Forelimb muscle (tissue), 1 donor: ENCODE results near the gene SLC25A12. TPM values are rescaled to one million over a fixed set of nuclear protein-coding genes. Genes with fewer than 3 reads are reported as not detected.
"Not testable (repeated sequence)": the region's sequence is repeated elsewhere in the genome, so short reads cannot be mapped to it uniquely, and the experiment has no call there.

Experiments used
- DNase-seq: peaks from one replicate; pipeline ENCODE4 v3.0.0-alpha.2; 2013; ENCODE audit warnings: low read depth
- polyA plus RNA-seq: library from polyadenylated mRNA; unstranded; fragments of 120-200 nt; gene quantifications from one replicate; pipeline ENCODE4 v1.2.1, GENCODE V29; 2013; ENCODE audit not compliant: insufficient read length

SLC25A12 gene, protein sequence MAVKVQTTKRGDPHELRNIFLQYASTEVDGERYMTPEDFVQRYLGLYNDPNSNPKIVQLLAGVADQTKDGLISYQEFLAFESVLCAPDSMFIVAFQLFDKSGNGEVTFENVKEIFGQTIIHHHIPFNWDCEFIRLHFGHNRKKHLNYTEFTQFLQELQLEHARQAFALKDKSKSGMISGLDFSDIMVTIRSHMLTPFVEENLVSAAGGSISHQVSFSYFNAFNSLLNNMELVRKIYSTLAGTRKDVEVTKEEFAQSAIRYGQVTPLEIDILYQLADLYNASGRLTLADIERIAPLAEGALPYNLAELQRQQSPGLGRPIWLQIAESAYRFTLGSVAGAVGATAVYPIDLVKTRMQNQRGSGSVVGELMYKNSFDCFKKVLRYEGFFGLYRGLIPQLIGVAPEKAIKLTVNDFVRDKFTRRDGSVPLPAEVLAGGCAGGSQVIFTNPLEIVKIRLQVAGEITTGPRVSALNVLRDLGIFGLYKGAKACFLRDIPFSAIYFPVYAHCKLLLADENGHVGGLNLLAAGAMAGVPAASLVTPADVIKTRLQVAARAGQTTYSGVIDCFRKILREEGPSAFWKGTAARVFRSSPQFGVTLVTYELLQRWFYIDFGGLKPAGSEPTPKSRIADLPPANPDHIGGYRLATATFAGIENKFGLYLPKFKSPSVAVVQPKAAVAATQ
- 27.7 TPM for polyA plus RNA-seq

DNA sequence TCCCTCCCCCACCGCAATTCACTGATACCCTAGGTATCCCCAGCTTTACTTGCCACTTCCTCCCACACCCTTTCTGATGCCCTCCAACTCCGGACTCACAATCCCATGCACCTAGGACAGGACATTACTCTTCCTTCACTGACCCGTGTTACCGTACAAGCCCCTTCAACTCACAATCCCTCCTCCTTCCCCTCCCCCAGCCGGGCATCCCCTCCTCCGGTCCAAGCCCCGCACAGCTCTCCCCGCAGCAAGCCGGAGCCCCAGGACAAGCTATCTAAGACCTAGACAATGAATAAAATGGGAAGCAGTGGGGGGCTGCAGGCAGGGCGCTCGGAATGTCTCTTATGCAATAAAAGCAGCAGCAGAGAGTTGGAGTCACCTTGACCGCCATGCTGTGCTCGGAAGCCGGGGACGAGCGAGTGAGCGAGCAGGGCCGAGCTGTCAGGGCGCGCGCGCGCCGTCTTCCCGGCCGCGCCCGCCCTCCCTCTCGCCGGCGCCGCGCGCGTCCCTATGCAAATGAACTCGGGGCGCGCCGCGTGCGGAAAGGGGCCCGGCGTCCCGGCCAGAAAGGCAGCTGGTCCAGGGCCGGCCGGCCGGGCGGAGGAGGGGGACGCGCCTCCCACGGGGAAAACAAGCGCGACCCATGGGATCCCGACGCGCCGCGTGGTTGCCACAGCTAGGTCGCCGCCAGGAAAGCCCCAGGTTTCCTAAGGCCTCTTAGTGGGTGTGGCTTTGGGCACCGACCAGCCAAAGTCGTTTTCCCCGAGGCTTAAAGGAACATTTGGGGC lies at the start of gene SLC25A12:
Gene SLC25A12 (minus strand): TSS at position 421 of the 788 bp plus-strand sequence. CDS start 30 bp downstream, at position 391.
- peak; percentile 66 for DNase-seq

GRCh38 chr2:171941316-171941699 lies 47.3 kb upstream of the SLC25A12 start:
- DNase-seq = no peak

DNA sequence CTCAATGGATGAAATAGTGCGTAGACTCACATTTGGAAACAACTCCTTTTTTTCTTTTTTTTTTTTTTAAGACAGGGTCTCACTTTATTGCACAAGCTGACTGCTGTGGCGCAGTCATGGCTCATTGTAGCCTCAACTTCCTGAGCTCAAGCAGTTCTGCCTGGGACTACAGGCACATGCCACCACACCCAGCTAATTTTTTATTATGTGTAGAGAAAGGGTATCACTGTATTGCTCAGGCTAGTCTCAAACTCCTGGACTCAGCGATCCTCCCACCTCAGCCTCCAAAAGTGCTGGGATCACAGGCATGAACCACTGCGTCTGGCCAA lies 45.7 kb upstream of the SLC25A12 start:
- no peak for DNase-seq

DNA sequence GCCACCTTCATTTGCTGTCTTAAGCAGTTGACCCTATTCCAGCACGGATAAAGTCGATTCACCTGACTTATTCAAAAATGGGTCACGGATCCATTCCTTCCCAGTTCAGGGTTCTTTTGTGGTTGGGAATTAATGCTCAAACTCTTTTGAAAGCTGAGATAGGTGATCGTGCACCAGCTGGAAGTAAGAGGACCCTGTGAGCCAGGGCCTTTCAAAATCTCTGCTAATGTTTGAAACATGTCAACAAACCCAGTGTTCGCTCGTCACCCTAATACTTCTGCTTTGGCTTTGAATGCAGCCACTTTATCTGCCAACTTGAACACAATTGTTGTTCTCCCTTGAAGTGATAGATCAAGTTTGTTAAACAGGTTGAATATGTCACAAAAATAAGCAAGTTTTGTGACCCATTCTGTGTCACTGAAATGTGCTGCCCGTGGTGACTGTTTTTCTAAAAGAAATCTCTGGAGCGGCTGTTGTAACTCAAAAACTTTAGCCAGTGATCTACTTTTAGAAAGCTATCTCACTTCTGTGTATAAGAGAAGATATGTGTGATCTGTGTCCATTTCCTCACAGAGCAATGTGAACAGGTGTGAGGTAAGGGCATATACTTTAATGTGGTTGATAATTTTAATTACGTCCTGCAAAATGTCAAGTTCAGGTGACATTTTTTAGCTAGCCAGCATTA lies 45.2 kb upstream of the SLC25A12 start:
- DNase-seq = no peak

GRCh38 chr2:171930385-171930784 lies 36.3 kb upstream of the SLC25A12 start:
- DNase-seq = no peak

DNA sequence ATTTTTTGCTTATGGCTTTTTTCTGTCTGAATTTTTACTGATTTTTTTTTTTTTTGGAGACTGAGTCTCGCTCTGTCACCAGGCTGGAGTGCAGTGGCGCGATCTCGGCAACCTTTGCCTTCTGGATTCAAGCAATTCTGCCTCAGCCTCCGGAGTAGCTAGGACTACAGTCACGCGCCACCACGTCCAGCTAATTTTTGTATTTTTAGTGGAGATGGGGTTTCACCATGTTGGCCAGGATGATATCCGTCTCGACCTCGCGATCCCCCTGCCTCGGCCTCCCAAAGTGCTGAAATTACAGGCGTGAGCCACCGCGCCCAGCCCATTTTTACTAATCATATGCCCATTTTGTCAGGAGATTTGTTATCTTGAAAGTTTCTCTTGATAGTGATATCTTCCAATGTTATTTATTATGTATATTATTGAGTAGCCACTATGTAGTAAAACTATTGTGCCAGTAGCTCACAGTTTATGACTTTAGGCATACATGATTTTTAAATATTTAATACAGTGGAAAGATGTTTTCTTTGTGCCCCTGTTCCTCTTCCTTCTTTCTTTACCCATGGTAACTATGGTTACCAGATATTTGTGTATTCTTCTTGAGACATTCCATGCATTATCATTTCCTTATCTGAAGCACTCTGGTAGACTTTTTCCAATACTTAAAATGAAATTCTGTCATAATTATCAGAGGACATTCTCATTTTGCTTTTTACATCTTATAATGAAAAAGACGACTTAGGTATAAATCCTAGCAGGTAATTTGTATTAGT lies 30.3 kb upstream of the SLC25A12 start:
- no peak for DNase-seq

- no peak for DNase-seq
Measured at GRCh38 chr2:171923206-171923605, 29.2 kb upstream of the SLC25A12 start.

DNA sequence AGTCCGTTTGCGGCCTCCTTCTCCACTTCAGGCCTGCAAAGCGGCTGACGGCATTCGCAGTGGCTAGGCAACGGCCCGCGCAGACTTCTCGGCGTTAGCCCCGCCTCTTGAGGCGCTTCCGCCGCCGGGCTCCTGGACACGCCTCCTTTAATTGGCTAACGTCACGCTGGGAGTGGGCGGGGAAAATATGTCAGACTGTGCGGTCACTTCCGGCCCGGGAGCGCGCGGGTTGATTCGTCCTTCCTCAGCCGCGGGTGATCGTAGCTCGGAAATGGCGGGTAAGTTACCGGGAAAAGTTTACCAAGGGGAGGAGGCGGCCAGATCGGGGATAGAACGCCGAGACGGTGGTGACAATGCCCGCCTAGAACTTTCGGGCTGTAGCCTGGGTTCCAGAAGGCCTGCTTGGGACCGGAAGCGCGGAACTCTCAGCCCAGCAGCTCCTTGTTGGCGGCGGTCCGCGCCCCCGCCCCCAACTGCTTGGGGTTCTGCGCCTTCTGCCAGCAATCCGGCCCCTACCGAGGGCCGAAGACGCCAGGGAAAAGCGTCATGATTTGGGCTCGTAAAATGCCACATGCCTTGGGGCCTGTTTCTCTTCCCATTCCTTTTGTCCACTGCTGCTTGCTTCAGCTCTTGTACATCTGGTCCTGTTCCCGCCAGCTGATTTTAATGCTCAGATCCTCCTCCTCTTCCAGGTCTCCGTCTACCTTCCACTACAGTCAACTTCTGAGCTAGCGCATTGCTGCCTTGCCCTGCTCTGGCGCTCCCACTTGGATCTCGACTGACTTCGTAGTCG lies 28.4 kb upstream of the SLC25A12 start, which contains the start of gene HAT1:
Gene HAT1 (plus strand): TSS at position 232 of the 793 bp plus-strand sequence. CDS start 40 bp downstream, at position 272.
- peak; percentile 95 for DNase-seq

GRCh38 chr2:171921970-171922229 lies 27.9 kb upstream of the SLC25A12 start:
- DNase-seq = no peak

DNA sequence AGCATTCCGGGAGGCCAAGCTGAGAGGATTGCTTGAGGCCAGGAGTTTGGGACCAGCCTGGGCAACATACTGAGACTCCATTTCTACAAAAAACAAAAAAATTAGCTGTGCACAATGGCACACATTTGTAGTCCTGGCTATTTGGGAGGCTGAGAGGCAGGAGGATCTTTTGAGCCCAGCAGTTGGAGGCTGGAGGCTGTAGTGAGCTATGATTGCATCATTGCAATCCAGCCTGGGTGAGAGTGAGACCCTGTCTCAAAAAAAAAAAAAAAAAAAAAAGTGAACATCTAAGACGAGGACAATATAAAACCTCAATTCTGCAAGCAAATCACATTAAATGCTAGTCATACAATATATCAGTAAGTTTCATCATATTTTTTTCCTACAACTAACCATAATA lies 25.4 kb upstream of the SLC25A12 start:
- DNase-seq = no peak

GRCh38 chr2:171913517-171913916 lies 19.5 kb upstream of the SLC25A12 start:
- no peak for DNase-seq

DNA sequence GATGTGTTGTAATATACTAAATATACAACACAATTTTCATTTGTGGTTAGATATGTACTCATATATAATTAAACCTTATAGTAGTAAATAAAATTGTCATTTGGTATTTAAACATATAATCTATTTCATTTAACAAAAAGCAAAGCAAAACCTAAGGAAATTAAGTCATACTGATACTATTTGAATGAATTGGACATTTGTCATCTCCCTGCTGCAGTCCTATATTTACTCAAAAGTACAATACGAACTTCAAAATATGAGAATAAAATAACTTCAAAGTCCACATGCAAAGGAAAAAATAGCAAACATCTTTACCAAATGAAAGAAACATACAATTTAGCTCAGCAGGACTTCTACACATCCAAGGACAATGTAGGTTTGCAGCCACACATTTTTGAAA lies 16.4 kb upstream of the SLC25A12 start:
- DNase-seq = no peak

- DNase-seq = no peak
Measured at GRCh38 chr2:171909266-171909665, 15.2 kb upstream of the SLC25A12 start.

- no peak for DNase-seq
Measured at GRCh38 chr2:171908235-171908634, 14.2 kb upstream of the SLC25A12 start.

GRCh38 chr2:171902840-171903420 lies 8.9 kb upstream of the SLC25A12 start:
- no peak for DNase-seq

DNA sequence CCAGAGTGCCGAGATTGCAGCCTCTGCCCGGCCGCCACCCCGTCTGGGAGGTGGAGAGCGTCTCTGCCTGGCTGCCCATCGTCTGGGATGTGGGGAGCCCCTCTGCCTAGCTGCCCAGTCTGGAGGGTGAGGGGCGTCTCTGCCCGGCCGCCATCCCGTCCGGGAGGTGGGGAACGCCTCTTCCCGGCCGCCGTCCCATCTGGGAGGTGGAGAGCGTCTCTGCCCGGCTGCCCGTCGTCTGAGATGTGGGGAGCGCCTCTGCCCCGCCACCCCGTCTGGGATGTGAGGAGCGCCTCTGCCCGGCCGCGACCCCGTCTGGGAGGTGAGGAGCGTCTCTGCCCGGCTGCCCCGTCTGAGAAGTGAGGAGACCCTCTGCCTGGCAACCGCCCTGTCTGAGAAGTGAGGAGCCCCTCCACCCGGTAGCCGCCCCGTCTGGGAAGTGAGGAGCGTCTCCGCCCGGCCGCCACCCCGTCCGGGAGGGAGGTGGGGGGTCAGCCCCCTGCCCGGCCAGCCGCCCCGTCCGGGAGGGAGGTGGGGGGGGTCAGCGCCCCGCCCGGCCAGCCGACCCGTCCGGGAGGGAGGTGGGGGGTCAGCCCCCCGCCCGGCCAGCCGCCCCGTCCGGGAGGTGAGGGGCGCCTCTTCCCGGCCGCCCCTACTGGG lies 5.7 kb upstream of the SLC25A12 start:
- DNase-seq = not testable (repeated sequence)

- no peak for DNase-seq
Measured at GRCh38 chr2:171895786-171896185, 1.7 kb upstream of the SLC25A12 start.

DNA sequence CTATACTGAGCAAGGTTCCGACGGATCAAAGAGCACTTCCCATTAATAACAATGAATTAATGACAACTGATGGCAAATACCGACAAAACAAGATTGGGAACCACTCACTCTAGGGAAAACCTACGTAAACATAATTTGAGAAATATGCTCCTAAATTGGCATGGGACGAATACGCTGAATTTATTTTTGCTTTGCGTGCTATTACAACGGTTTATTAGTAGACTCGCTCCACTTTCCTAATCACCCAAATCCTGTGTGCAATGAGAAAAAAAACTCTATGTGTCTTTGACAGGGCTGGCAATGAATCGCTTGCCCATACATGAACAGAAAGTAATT lies 536 bp upstream of the SLC25A12 start:
- no peak for DNase-seq

GRCh38 chr2:171893196-171893823 lies 734 bp downstream of the SLC25A12 start:
- no peak for DNase-seq
